Measurements from ENCODE around the gene CASP14. TPM values are rescaled to one million over a fixed set of nuclear protein-coding genes. Genes with fewer than 3 reads are reported as not detected.
A peak's percentile ranks its signal among the peaks of the same experiment; 100 is the strongest.

Gene CASP14
- total and polyA plus RNA-seq, 9 of the 15 experiments (the other 6 are each of a cell fraction or from before 2014, with no cell fraction given): not detected

DNA sequence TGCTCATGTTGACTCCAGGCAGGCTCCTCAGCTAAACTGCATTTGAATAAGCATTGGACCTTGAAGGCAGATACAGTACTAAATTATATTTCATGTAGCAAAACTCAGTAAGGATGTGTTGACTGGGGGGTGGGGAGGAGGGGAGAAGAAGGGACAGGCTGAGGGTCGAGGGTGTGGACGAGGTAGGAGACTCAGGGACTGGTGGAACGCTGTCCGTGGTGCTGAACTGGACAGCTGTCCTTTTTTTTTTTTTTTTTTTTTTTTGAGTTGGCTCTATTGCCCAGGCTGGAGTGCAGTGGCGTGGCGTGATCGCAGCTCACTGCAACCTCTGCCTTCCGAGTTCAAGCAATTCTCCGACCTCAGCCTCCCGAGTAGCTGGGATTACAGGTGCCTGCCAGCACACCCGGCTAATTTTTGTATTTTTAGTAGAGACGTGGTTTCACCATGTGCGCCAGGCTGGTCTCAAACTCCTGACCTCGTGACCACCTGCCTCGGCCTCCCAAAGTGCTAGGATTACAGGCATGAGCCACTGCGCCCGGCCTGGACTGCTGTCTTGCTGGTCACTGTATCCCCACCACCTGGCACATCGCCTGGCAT, 33.2 kb upstream of the CASP14 start (continued):
- TF ChIP-seq, protein P1, sequence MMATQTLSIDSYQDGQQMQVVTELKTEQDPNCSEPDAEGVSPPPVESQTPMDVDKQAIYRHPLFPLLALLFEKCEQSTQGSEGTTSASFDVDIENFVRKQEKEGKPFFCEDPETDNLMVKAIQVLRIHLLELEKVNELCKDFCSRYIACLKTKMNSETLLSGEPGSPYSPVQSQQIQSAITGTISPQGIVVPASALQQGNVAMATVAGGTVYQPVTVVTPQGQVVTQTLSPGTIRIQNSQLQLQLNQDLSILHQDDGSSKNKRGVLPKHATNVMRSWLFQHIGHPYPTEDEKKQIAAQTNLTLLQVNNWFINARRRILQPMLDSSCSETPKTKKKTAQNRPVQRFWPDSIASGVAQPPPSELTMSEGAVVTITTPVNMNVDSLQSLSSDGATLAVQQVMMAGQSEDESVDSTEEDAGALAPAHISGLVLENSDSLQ (IDR thresholded peaks at IDR 0.05): no peak
- TF ChIP-seq, protein P2, sequence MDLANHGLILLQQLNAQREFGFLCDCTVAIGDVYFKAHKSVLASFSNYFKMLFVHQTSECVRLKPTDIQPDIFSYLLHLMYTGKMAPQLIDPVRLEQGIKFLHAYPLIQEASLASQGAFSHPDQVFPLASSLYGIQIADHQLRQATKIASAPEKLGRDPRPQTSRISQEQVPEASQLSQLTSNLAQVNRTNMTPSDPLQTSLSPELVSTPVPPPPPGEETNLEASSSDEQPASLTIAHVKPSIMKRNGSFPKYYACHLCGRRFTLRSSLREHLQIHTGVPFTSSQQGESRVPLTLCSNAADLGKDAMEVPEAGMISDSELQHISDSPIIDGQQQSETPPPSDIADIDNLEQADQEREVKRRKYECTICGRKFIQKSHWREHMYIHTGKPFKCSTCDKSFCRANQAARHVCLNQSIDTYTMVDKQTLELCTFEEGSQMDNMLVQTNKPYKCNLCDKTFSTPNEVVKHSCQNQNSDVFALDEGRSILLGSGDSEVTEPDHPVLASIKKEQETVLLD (IDR thresholded peaks at IDR 0.05): no peak
- TF ChIP-seq CXXC5 (CRISPR knock-in tag; IDR thresholded peaks at IDR 0.05): no peak
- TF ChIP-seq SAFB2 (IDR thresholded peaks at IDR 0.05; ENCODE audit: borderline replicate concordance, low read depth, low read length, severe bottlenecking): no peak
- 0 out of 2 replicates have a peak, but pooled peaks have one; percentile 48 for TF ChIP-seq ZNF644 (tag; IDR thresholded peaks at IDR 0.05; ENCODE audit: low read depth)
- TF ChIP-seq CEBPG (CRISPR knock-in tag; IDR thresholded peaks at IDR 0.05): no peak
- TF ChIP-seq CEBPG (tag; conservative IDR thresholded peaks at IDR 0.05 in 1 of 2, IDR thresholded peaks at IDR 0.05 in 1 of 2): no peak
- TF ChIP-seq, protein P3, sequence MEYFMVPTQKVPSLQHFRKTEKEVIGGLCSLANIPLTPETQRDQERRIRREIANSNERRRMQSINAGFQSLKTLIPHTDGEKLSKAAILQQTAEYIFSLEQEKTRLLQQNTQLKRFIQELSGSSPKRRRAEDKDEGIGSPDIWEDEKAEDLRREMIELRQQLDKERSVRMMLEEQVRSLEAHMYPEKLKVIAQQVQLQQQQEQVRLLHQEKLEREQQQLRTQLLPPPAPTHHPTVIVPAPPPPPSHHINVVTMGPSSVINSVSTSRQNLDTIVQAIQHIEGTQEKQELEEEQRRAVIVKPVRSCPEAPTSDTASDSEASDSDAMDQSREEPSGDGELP (CRISPR knock-in tag; IDR thresholded peaks at IDR 0.05; ENCODE audit: borderline replicate concordance): peak; percentile 46; the same call in 1 of the 2 replicates
- TF ChIP-seq ZNF766 (CRISPR knock-in tag; conservative IDR thresholded peaks at IDR 0.05): no peak
- TF ChIP-seq DIDO1 (tag; IDR thresholded peaks at IDR 0.05; ENCODE audit: low read depth): no peak
- no peak for TF ChIP-seq CBX2 (IDR thresholded peaks at IDR 0.05; ENCODE audit: insufficient read depth, low read length, poor library complexity, severe bottlenecking)
- peak; percentile 95 for TF ChIP-seq MIER1 (IDR thresholded peaks at IDR 0.05; ENCODE audit: low read depth)
- TF ChIP-seq, protein P4, sequence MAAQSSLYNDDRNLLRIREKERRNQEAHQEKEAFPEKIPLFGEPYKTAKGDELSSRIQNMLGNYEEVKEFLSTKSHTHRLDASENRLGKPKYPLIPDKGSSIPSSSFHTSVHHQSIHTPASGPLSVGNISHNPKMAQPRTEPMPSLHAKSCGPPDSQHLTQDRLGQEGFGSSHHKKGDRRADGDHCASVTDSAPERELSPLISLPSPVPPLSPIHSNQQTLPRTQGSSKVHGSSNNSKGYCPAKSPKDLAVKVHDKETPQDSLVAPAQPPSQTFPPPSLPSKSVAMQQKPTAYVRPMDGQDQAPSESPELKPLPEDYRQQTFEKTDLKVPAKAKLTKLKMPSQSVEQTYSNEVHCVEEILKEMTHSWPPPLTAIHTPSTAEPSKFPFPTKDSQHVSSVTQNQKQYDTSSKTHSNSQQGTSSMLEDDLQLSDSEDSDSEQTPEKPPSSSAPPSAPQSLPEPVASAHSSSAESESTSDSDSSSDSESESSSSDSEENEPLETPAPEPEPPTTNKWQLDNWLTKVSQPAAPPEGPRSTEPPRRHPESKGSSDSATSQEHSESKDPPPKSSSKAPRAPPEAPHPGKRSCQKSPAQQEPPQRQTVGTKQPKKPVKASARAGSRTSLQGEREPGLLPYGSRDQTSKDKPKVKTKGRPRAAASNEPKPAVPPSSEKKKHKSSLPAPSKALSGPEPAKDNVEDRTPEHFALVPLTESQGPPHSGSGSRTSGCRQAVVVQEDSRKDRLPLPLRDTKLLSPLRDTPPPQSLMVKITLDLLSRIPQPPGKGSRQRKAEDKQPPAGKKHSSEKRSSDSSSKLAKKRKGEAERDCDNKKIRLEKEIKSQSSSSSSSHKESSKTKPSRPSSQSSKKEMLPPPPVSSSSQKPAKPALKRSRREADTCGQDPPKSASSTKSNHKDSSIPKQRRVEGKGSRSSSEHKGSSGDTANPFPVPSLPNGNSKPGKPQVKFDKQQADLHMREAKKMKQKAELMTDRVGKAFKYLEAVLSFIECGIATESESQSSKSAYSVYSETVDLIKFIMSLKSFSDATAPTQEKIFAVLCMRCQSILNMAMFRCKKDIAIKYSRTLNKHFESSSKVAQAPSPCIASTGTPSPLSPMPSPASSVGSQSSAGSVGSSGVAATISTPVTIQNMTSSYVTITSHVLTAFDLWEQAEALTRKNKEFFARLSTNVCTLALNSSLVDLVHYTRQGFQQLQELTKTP (IDR thresholded peaks at IDR 0.05; ENCODE audit: low read depth in 1 of 2, partially characterized antibody in 2 of 2): peak in 1 of 2 experiments; percentile 60
- no peak for TF ChIP-seq SMARCC2 (IDR thresholded peaks at IDR 0.05; ENCODE audit: low read depth)
- TF ChIP-seq, protein P5, sequence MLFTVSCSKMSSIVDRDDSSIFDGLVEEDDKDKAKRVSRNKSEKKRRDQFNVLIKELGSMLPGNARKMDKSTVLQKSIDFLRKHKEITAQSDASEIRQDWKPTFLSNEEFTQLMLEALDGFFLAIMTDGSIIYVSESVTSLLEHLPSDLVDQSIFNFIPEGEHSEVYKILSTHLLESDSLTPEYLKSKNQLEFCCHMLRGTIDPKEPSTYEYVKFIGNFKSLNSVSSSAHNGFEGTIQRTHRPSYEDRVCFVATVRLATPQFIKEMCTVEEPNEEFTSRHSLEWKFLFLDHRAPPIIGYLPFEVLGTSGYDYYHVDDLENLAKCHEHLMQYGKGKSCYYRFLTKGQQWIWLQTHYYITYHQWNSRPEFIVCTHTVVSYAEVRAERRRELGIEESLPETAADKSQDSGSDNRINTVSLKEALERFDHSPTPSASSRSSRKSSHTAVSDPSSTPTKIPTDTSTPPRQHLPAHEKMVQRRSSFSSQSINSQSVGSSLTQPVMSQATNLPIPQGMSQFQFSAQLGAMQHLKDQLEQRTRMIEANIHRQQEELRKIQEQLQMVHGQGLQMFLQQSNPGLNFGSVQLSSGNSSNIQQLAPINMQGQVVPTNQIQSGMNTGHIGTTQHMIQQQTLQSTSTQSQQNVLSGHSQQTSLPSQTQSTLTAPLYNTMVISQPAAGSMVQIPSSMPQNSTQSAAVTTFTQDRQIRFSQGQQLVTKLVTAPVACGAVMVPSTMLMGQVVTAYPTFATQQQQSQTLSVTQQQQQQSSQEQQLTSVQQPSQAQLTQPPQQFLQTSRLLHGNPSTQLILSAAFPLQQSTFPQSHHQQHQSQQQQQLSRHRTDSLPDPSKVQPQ (CRISPR knock-in tag; IDR thresholded peaks at IDR 0.05; ENCODE audit: borderline replicate concordance): no peak
- TF ChIP-seq PHF20 (IDR thresholded peaks at IDR 0.05; ENCODE audit: partially characterized antibody): no peak

Data from K562 (cell line).